ENCODE measurements around the gene SUCO.
"Not testable (repeated sequence)": the region's sequence is repeated elsewhere in the genome, so short reads cannot be mapped to it uniquely, and the experiment has no call there.

The SUCO gene

DNA sequence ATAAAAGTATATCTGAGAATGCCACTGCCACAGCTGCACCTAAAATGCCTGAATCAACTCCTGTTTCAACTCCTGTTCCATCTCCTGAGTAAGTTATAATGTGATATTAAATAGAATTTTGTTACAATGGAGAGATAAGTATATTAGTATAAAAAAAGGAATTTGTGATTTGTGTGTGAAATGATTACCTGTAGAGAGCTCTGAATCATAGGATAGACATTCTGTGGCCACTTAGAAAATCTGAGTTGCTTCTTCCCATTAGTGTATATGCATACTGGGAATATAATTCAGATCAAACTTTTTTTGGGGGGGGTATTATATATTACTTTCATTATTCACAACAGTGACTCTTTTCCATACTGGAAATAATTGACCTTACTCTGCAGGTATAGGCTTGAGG, 52.9 kb downstream of the SUCO start:
- DNase-seq (ENCODE audit: low spot score): no peak
- in situ Hi-C loops (cut with MboI; ENCODE audit: low sequenced_read_pairs, unreplicated experiment): no loop called here
- TF ChIP-seq, protein P1, sequence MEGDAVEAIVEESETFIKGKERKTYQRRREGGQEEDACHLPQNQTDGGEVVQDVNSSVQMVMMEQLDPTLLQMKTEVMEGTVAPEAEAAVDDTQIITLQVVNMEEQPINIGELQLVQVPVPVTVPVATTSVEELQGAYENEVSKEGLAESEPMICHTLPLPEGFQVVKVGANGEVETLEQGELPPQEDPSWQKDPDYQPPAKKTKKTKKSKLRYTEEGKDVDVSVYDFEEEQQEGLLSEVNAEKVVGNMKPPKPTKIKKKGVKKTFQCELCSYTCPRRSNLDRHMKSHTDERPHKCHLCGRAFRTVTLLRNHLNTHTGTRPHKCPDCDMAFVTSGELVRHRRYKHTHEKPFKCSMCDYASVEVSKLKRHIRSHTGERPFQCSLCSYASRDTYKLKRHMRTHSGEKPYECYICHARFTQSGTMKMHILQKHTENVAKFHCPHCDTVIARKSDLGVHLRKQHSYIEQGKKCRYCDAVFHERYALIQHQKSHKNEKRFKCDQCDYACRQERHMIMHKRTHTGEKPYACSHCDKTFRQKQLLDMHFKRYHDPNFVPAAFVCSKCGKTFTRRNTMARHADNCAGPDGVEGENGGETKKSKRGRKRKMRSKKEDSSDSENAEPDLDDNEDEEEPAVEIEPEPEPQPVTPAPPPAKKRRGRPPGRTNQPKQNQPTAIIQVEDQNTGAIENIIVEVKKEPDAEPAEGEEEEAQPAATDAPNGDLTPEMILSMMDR (IDR thresholded peaks at IDR 0.05; ENCODE audit: borderline replicate concordance, control extremely low read depth, extremely low read depth, insufficient read depth, missing control alignments): no peak

DNA sequence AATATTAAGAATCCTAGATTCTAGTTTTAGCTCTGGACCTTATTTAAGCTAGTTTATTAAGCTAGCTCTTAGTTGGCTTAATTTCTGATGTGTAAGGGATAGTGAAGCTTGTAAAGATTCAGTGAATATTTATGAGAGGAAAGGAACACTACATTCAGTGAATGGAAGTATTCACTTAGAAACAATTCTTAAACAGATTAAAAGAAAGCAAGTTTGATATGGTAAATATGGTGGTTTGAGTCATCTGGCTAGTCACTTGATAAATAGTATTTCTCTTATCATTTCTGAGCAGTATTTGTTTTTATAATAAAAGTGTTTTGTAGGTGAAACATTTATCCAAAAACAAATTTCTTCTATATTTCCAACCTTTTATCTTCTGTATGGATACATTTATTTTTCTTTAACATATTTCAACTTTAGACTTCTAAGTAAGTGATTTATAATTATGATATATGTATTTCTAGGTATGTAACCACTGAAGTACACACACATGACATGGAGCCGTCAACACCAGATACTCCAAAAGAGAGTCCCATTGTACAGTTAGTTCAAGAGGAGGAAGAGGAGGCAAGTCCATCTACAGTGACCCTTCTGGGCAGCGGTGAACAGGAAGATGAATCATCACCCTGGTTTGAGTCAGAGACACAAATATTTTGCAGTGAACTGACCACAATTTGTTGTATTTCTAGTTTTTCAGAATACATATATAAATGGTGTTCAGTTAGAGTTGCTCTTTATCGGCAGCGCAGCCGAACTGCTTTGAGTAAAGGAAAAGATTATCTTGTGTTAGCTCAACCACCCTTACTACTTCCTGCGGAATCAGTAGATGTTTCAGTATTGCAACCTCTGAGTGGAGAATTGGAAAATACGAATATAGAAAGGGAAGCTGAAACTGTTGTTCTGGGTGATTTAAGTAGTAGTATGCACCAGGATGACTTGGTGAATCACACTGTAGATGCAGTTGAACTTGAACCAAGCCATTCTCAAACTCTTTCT, 55.6 kb downstream of the SUCO start:
- TF ChIP-seq, protein P1 (IDR thresholded peaks at IDR 0.05; ENCODE audit: borderline replicate concordance, control extremely low read depth, extremely low read depth, insufficient read depth, missing control alignments): no peak
- no peak for DNase-seq (ENCODE audit: low spot score)
- in situ Hi-C loops (cut with MboI; ENCODE audit: low sequenced_read_pairs, unreplicated experiment): no loop called here

DNA sequence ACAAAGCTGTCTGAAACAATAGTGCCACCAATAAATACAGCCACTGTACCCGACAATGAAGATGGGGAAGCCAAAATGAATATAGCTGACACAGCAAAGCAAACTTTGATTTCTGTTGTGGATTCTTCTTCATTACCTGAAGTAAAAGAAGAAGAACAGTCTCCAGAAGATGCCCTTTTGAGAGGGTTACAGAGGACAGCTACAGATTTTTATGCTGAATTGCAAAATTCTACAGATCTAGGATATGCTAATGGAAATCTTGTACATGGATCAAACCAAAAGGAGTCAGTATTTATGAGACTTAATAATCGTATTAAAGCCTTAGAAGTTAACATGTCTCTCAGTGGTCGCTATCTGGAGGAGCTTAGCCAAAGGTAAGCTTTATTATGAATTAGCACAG, 56.6 kb downstream of the SUCO start:
- no peak for DNase-seq (ENCODE audit: low spot score)
- TF ChIP-seq, protein P1 (IDR thresholded peaks at IDR 0.05; ENCODE audit: borderline replicate concordance, control extremely low read depth, extremely low read depth, insufficient read depth, missing control alignments): no peak
- in situ Hi-C loops (cut with MboI; ENCODE audit: low sequenced_read_pairs, unreplicated experiment): no loop called here

DNA sequence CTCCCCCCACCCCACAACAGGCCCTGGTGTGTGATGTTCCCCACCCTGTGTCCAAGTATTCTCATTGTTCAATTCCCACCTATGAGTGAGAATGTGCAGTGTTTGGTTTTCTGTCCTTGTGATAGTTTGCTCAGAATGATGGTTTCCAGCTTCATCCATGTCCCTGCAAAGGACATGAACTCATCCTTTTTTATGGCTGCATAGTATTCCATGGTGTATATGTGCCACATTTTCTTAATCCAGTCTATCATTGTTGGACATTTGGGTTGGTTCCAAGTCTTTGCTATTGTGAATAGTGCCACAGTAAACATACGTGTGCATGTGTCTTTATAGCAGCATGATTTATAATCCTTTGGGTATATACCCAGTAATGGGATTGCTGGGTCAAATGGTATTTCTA, 58.5 kb downstream of the SUCO start:
- DNase-seq (ENCODE audit: low spot score); in situ Hi-C loops (cut with MboI; ENCODE audit: low sequenced_read_pairs, unreplicated experiment): not testable (repeated sequence)

DNA sequence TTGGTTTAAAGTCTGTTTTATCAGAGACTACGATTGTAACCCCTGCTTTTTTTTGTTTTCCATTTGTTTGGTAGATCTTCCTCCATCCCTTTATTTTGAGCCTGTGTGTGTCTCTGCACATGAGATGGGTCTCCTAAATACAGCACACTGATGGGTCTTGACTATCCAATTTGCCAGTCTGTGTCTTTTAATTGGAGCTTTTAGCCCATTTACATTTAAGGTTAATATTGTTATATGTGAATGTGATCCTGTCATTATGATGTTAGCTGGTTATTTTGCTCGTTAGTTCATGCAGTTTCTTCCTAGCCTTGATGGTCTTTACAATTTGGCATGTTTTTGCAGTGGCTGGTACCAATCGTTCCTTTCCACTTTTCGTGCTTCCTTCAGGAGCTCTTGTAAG, 62.1 kb downstream of the SUCO start:
- in situ Hi-C loops (cut with MboI; ENCODE audit: low sequenced_read_pairs, unreplicated experiment); DNase-seq (ENCODE audit: low spot score): not testable (repeated sequence)

DNA sequence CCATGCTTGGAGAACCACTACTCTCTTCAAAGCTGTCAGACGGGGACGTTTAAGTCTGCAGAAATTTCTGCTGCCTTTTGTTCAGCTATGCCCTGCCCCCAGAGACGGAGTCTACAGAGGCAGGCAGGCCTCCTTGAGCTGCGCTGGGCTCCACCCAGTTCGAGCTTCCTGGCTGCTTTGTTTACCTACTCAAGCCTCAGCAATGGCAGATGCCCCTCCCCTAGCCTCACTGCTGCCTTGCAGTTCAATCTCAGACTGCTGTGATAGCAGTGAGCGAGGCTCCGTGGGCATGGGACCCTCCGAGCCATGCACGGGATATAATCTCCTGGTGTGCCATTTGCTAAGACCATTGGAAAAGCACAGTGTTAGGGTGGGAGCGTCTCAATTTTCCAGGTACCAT, 63.8 kb downstream of the SUCO start:
- DNase-seq (ENCODE audit: low spot score); in situ Hi-C loops (cut with MboI; ENCODE audit: low sequenced_read_pairs, unreplicated experiment): not testable (repeated sequence)

DNA sequence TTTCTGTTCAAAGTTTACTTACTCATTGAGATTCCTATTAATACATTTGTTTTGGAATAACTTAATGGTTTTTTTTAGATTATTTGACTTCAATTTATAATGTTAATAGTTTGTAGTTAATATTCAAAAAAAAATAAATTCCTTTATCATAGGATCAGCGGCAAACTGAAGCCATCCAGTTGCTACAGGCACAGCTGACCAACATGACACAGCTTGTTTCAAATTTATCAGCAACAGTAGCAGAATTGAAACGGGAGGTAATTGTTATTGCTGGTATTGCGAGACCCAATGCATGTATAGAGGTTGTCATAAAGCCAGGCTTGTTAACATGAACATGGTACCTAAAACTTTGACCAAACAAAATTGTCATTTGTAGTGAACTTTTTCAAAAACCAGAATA, 67.0 kb downstream of the SUCO start:
- TF ChIP-seq, protein P1 (IDR thresholded peaks at IDR 0.05; ENCODE audit: borderline replicate concordance, control extremely low read depth, extremely low read depth, insufficient read depth, missing control alignments): no peak
- in situ Hi-C loops (cut with MboI; ENCODE audit: low sequenced_read_pairs, unreplicated experiment): no loop called here

DNA sequence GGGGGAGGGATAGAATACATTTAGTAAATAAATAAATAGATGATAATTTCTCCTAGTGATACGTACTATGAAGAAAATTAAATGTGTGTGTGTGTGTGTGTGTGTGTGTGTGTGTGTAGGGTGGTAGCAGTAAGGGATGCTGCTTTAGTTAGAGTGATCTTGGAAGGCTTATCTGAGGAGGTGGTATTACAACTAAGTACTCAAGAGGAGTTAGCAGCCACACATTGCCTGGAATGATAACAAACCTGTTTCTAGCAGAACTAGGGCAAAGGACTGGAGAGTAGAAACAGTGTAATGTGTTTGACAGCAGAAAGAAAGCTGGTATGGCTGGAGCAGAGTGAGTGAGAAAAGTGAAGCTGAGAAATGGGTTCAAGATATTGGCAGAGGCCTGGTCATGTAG, 67.7 kb downstream of the SUCO start:
- no peak for DNase-seq (ENCODE audit: low spot score)
- in situ Hi-C loops (cut with MboI; ENCODE audit: low sequenced_read_pairs, unreplicated experiment): no loop called here
- TF ChIP-seq, protein P1 (IDR thresholded peaks at IDR 0.05; ENCODE audit: borderline replicate concordance, control extremely low read depth, extremely low read depth, insufficient read depth, missing control alignments): no peak

More for the DNA sequence above, 67.0 kb downstream of the SUCO start:
- DNase-seq (ENCODE audit: low spot score): no peak
